ENCODE data around the gene STT3A. TPM values are rescaled to one million over a fixed set of nuclear protein-coding genes. Genes with fewer than 3 reads are reported as not detected.

Gene STT3A
- total and polyA plus RNA-seq, 3 donors from 2014 or later = 83.3 to 147 (median 86.0) TPM

DNA sequence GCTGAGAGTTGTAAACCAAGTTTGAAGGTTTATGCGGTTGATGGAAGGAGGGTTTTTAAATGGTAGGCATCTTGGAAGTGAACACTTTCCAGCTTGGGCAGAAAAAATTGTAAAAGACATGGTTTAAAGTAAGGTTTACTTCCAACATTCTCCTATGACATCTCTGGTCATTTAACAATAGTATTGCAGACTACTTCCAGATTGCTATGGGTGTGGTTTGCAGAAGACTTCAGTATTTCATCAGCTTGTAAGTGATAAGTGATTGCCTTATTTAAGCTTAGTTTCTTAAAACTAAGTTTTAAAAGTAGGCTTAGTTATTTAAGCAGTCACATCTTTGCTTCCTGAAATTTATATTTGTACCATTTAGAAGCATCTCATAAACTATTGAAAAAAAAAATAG is 7.2 kb upstream of the STT3A start:
- intact Hi-C loops (cut with DNase I; ENCODE audit: low total_unique reads) = no loop called here
- Histone ChIP-seq H3K27ac (no peak overlapping the region), H3K36me3 (ENCODE audit: low read depth, missing control alignments) (no peaks in the 10 kb centered on the region), H3K4me3 (no peak overlapping the region), H3K4me1 (no peaks in the 10 kb centered on the region), H3K27me3 (no peaks in the 10 kb centered on the region), H3K9me3 (no peaks in the 10 kb centered on the region)
- DNase-seq = no peak
- no peak for TF ChIP-seq POLR2A (IDR thresholded peaks at IDR 0.05)
- TF ChIP-seq CTCF (IDR thresholded peaks at IDR 0.05) = no peak
- 91 to 95% methylated on average over 1 of the region's 1 CpG for WGBS, 2 donors

DNA sequence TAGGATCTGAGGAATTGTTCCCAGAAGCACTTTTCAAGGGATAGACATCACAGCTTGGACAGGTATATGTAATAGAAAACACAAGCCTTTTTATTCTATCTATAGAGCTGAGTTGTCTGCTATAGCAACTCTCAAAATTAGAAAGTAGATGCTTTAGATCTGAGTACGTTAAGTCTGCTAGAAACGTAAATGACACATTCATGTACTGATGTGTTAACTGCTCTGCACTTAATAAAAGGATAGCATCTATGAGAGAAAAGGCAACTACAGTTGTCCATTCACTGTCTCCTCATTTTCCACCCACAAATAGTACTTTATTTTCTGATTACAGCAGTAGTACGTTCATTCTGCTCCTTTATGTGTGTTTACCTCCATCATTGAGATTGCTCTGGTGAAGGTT is 6.0 kb upstream of the STT3A start:
- H3K27ac ChIP-seq = no peak overlapping the region
- 79 to 87% methylated on average over 3 of the region's 3 CpGs for WGBS, 2 donors
- intact Hi-C loops (cut with DNase I; ENCODE audit: low total_unique reads) = no loop called here
- no peaks in the 10 kb centered on the region for H3K4me1 ChIP-seq
- DNase-seq = no peak
- TF ChIP-seq POLR2A (IDR thresholded peaks at IDR 0.05) (no peak), CTCF (IDR thresholded peaks at IDR 0.05) (no peak)
- no peaks in the 10 kb centered on the region for H3K27me3 ChIP-seq
- H3K36me3 ChIP-seq (ENCODE audit: low read depth, missing control alignments) = no peaks in the 10 kb centered on the region
- H3K9me3 ChIP-seq = no peaks in the 10 kb centered on the region
- H3K4me3 ChIP-seq = no peak overlapping the region

- no peak for DNase-seq
- 87 to 92% methylated on average over 1 of the region's 1 CpG for WGBS, 2 donors
- intact Hi-C loops (cut with DNase I; ENCODE audit: low total_unique reads) = no loop called here
- Histone ChIP-seq H3K27ac (no peak overlapping the region), H3K27me3 (no peaks in the 10 kb centered on the region), H3K36me3 (ENCODE audit: low read depth, missing control alignments) (no peaks in the 10 kb centered on the region), H3K9me3 (no peaks in the 10 kb centered on the region), H3K4me3 (no peak overlapping the region), H3K4me1 (no peaks in the 10 kb centered on the region)
- TF ChIP-seq POLR2A (IDR thresholded peaks at IDR 0.05) (no peak), CTCF (IDR thresholded peaks at IDR 0.05) (no peak)
Measured at GRCh38 chr11:125587480-125587879, 5.2 kb upstream of the STT3A start.

GRCh38 chr11:125588505-125588904 is 4.1 kb upstream of the STT3A start:
- DNase-seq = no peak
- Histone ChIP-seq H3K27me3 (no peaks in the 10 kb centered on the region), H3K4me1 (no peaks in the 10 kb centered on the region), H3K36me3 (ENCODE audit: low read depth, missing control alignments) (no peaks in the 10 kb centered on the region), H3K27ac (no peak overlapping the region), H3K9me3 (no peaks in the 10 kb centered on the region), H3K4me3 (no peak overlapping the region)
- TF ChIP-seq POLR2A (IDR thresholded peaks at IDR 0.05) = no peak
- no peak for TF ChIP-seq CTCF (IDR thresholded peaks at IDR 0.05)
- 73 to 76% methylated on average over 3 of the region's 3 CpGs for WGBS, 2 donors
- intact Hi-C loops (cut with DNase I; ENCODE audit: low total_unique reads) = no loop called here

DNA sequence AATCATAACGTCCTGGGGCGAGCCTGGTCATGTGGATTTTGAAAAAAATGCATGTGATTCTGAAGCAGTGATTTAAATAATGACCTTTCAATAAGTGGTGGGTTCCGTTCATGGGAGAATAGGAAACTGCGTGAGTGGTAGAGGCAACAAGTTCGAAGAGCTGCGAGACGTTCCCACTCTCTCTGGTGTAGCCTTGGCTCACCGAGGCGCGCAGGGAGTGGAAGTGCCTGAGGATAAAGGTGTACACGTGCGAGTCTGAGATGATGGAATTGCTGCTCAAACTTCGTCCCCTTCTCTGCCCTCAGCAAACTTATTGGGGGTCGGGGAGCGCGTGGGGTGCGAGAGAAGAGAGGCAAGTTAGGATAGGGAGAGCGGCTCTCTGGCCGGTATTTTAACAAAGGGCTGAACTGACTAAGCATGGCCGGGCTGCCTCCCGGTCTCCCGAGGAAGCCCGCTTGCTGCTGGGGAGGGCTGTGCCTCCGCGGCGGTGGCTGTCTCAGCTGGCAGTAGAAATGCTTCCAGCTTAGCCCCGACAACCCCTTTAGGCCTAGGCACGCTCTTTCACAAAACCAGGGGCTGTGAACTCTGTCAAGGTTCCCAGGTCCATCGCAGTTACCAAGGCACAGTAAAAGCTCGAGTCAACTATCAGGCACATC is 875 bp upstream of the STT3A start:
- peak; percentile 50 for DNase-seq
- H3K27ac ChIP-seq = peak overlapping the region; percentile 86 to 94
- intact Hi-C loops (cut with DNase I; ENCODE audit: low total_unique reads) = no loop called here
- 1 to 2% methylated on average over 25 to 30 of the region's 30 CpGs for WGBS, 2 donors
- no peaks in the 10 kb centered on the region for H3K9me3 ChIP-seq
- H3K27me3 ChIP-seq = no peaks in the 10 kb centered on the region
- TF ChIP-seq POLR2A (IDR thresholded peaks at IDR 0.05) = no peak
- no peak for TF ChIP-seq CTCF (IDR thresholded peaks at IDR 0.05)
- peaks cover 3% of the 10 kb centered on the region for H3K4me1 ChIP-seq
- no peaks in the 10 kb centered on the region for H3K36me3 ChIP-seq (ENCODE audit: low read depth, missing control alignments)
- H3K4me3 ChIP-seq = peak overlapping the region; percentile 79 to 86

All from testis (tissue), 3 donors.